ENCODE results near the gene CPSF4L.
"Not testable (repeated sequence)": the region's sequence is repeated elsewhere in the genome, so short reads cannot be mapped to it uniquely, and the experiment has no call there.

Gene CPSF4L, protein sequence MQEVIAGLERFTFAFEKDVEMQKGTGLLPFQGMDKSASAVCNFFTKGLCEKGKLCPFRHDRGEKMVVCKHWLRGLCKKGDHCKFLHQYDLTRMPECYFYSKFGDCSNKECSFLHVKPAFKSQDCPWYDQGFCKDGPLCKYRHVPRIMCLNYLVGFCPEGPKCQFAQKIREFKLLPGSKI

DNA sequence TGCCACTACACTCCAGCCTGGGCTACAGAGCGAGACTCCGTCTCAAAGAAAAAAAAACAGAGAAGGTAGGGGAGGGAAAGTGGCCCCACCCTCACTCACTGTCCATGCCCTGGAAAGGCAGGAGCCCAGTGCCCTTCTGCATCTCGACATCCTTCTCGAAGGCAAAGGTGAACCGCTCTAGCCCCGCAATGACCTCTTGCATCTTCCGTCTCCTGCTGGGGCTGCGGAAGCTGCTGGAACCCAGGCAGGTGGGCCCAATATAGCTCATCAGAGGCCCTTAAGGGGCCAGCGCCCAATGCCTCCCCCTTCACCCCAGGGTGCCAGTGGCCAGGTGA is at the start of gene CPSF4L:
Gene CPSF4L (minus strand): TSS at position 264 of the 335 bp plus-strand sequence. CDS start 62 bp downstream, at position 202.
- DNase-seq: no peak

DNA sequence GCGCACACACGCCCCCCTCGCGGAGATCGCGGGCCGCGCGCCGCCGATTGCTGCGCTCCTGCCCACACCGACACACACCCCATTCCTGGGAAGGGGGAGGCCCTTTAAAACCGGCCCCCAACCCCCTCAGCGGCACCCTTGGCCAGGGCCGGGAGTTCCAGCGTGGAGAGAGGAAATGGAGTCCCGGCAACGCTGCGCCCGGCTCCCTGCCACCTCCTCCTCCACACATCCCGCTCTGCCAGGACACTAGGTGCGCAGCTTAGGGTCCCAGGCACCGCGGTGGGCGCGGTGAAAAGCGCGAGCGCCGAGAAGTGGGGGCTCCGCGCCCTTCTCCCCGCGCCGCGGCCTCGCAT is 49.7 kb upstream of the CPSF4L start:
- no peak for DNase-seq

DNA sequence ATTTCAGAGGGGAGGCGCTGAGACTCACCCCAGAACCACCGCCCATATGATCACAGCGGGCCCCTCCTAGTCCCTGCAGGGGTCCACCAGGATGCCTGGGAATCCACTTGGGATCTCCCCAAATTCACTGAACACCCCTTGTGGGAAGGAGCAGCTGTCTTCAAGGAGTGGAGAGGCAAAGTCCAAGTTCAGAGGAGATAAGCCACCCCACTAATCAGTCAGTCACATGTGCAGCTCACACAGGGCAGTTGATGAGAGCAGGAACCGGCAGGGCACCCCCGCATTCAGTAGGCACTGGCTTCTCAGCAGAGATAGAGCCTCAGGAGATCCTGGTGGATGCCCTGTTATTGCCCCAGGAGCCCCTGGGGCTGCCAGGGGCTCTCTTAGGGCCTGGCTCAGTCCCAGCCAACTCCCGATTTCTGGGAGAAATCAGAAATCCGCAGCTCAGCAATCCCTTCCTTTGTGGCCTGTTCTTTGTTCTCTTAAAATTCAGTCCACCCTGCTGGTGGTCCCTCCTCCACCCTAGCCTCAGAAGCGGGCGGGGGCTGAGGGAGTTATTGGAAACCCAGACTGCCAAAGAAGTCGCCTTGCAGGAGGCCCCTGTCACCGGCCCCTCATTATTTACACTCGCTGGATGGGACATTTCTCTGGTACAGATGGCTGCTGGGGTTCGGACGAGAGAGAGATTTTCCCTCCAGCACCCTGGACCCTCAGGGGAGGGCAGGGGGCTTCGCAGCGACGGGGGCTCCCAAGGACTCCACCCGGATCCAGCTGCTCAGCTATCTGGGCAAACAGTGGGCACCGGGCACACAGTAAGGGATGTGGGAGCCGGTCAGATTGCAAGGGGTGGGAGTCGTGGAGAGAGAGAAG is 48.3 kb upstream of the CPSF4L start:
- no peak for DNase-seq

DNA sequence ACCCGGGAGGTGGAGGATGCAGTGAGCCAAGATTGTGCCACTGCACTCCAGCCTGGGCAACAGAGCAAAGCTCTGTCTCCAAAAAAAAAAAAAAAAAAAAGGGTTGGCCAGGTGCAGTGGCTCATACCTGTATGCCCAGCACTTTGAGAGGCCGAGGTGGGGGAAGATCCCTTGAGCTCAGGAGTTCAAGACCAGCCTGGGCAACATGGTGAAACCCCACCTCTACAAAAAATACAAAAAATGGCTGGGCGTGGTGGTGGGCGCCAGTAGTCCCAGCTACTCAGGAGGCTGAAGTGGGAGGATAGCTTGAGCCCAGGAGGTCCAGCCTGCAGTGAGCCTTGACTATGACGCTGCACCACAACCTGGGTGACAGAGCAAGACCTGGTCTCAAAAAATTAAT is 47.3 kb upstream of the CPSF4L start:
- DNase-seq: not testable (repeated sequence)

DNA sequence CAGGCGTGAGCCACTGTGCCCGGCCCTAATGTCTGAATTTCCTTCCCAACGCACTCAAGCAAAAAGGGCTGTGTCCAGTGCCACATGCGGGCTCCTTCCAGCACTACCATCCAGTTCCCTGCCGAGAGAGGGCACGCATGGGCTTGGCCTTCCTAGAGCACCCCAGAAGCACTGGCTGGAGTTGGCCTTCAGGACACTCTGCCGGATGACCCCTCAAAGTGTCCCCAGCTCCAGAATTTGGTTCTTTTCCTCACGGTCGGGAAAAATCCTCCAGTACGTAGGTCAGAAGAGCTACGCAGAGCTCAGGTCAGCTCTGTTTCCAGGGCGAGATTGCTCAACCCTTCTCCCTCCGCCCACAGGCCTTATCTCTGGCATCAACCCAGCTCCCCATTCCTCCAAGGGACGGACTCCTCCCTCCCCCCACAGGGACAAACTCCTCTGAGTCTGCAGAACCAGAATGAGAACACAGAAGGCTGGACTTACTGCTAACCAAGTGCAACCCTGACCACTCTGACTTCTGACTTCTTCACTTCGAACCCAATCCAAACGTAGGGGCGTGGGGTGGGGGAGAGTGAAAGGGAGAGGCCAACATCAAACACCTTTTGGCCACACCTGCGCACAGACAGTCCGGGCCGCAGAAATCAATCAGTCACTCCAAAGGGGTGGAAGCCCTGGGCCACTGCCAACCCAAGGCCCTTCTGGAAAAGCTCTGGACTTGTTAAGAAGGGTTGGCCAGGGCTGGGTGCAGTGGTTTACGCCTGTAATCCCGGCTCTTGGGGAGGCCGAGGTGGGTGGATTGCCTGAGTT is 46.5 kb upstream of the CPSF4L start:
- DNase-seq: no peak

DNA sequence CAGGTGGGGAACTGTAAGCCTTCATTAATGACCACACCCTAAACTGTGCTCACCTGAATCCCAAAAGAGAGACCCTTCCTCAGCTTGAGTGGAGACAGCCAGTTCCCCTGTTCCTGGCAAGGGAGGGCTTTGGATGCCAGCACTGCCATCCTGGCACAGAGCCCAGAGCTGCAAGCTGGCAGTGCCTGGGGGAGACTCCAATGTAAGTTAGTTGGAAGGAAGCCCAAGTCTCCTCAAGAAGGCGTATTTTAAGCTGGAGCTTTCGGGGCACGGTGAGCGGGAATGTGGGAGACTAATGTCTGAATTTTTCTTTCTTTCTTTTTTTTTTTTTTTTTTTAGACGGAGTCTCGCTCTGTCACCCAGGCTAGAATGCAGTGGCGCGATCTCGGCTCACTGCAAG is 45.5 kb upstream of the CPSF4L start:
- DNase-seq: no peak

DNA sequence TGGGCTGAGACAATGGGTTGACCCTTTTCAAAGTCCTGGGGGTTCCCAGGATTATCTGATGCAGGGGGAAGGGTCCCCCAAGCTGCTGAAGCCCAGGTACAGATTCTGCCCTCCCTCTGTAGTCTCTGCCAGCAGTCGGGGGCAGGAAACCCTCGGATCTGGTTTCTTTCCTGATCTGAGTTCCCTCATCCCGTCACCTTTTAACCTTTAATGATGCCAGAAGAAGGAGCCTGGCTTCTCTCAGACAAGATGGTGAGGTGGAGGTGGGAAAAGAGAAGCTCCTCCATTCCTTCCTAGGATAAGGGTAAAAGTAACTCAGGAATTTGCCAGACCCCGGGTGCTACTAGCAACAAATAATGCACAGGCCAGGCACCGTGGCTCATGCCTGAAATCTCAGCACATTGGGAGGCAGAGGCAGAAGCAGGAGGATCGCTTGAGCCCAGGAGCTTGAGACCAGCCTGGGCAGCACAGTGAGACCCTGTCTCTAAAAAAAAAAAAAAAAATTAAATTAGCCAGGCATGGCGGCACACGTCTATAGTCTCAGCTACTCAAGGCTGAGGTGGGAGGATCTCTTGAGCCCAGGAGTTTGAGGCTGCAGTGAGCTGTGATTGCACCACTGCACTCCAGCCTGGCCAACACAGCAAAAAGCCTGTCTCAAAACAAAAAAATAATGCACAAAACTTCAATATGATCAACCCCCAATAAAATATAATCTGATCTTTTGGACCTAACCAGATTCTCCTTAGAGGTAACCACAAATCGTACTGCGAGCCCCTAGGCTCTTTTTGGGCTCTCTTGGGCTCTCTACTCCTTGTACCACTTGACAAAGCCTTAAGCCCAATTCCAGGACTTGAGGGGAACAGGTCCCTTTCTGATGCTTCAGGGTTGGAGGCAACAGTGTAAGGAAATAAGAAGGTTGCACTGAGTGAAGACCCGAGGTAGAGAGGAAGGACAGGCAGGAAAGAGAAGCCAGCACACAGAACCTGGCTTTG is 44.5 kb upstream of the CPSF4L start:
- no peak for DNase-seq

DNA sequence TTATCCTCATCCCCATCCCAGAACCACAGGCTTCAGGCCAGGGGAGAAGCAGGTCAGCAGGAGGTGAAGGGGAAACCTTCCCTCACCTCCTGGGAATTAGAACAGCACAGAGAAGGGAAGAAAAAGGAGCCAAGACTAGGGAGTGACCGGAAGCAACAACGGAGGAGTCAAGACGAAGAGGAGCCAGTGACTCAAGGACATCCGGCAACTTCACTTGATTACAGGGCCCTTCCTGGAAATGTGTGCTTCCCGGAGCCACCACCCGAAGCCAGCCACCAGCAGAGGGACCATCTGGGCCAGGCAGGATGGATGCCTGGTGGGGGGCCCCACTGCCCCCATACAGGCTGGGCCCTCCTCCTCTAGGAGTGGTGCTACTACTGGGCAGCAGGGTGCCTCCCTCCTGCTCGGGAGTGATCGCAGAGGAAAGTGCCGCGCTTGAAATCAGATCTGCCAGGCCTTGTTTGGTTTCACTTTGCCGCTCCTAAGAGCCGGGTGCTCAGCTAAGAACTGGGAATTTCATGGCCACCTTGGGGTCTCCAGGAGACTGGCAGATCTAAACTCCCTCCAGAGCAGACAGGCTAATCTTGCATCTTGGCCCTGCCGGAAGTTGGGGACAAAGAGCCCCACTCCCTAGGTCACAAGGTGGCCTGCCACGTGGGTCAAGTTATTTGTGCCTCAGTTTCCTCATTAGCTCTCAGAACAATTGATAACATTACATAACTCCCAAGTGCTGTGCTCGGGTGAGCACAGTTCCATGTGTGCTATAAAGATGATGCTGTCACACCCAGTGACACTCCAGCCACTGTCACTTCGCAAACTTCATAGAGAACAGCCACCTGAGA is 43.5 kb upstream of the CPSF4L start:
- peak in 1 of 2 donors; percentile 15 for DNase-seq

DNA sequence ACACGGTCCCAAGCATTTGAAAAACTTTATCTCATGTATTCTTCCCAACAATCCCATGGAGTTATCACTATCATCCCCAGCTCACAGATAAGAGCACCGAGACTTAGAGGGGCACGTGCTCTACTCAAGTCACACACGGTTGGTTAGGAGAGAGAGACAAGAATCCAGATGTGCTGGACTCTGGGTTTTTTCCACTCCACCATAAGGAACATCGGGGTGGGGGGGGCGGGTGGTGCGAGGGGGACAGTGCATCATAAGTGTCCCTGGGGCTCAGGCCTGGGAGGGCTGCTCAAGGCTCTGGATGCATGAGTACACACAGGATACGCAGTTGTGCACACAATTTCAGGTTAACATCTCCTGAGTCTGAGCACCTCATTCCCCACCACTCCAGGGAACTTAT is 42.8 kb upstream of the CPSF4L start:
- DNase-seq: no peak

DNA sequence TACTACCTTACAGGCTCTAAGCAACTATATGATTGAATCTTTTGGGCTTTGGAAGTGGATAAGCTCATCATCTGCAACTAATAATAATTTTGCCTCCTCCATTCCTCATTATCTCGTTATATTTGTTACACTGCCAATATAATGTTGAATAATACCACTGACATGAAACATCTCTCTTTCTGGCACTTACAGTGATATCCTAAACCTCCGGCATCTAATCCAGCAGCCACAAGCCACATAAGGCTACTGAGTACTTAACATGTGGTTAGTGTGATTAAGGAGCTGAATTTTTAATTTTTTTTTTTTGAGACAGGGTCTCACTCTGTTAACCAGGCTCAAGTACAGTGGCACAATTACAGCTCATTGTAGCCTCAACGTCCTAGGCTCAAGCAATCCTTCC is 40.5 kb upstream of the CPSF4L start:
- no peak for DNase-seq

DNA sequence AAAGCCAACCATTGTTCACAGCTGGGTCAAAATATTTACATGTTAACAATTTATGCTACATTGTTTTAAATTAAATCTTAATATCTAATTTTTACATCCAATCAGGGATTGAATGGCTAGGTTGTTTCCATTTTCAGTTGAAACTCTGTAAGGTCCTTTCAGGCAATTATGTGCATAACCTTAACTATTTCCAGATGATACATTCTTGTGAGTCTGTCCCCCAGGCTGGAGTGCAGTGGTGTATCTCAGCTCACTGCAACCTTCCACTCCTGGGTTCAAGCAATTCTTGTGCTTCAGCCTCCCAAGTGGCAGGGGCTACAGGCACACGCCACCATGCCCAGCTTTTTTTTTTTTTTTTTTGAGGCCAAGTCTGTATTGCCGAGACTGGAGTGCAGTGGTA is 39.7 kb upstream of the CPSF4L start:
- DNase-seq: no peak

DNA sequence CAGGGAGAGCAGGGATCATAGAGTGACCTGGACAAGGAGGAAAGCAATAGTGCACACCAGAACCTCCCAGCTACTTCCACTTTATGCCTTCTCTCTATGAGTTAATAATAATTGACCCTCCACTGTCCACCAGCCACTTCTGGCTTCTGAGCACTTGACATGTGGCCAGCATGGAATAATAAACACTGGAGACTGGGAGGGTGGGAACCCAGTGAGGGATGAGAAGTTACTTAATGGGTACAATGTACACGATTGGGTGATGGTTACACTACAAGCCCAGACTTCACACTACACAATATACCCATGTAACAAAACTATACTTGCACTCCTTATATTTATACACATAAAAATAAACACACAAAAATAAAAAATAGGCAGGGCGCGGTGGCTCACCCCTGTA is 38.7 kb upstream of the CPSF4L start:
- DNase-seq: no peak

DNA sequence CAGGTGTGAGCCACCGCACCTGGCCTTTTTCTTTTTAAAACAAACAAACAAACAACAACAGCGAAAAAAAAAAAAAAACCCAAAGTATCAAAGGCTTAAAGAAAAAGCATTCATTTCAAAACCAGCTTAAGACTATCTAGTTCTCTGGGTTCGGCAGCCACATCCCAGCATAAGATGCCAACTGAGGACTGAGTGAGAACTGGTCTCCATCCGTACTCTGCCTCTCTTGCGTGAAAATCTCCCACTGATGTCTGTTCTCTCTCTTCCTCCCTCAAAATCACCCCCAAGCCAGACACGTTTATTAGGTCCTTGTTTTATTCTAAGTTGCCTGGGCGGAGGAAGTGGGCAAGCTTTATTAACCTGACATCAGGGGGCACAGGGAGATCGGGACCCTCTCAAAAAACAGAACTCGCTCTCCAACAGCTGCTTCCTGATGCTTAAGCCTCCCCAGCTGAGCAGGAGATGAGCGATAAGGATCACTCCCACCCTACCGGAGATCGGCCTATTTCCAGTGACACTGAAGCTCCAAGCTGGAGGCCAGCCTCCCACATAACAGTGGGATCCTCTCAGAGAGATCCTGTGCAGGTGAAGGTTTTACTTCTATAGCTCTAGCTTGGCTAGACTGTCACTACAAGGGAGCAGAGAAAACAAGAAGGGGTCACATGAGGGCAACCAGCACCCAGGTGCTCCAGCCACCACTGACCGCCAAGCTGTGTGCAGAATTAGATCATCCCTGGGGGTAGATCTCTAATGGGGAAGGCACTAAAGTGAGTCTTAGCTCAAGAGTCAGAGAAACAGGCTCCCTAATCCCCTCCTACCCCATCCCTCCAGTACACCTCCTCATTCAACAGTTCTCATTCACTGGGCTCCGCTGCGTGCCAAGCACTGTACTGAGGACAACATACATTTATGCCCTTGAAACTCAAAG is 36.5 kb upstream of the CPSF4L start:
- DNase-seq: no peak

DNA sequence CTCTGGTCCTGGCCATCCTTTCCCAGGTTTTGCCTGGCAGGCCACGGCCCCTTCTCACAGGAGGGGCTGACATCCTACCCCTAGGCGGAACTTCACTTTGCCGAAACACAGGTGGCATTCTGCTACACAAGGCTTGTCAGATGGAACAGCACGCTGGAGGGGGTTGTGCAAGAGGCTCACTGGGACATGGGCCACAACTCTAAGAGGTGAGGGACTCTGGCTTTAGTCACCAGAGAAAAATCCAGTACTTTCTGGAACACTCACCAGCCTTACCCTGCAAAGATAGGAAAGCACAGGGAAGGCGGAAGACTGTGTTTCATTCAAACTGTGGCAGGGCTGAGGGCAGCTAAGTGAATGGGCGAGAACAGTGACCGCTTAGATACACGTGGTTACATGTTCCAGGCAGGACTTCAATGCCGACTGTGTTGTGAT is 31.8 kb upstream of the CPSF4L start:
- DNase-seq: no peak

DNA sequence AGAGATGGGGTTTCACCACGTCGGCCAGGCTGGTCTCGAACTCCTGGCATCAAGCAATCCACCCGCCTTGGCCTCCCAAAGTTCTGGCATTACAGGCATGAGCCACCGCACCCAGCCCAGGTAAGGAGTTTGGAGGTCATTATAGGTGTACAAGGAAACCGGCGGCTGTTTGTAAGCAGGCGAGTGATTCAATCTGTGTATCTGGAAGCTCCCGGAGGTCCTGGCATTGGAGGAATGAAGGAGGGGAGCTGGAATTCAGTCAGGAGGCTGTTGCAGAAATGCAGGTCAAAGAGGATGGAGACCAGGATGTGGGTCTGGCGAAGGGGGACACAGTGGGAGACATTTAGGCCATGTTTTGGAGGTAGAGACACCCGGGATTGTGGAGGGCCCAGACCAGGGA is 31.4 kb upstream of the CPSF4L start:
- DNase-seq: no peak

DNA sequence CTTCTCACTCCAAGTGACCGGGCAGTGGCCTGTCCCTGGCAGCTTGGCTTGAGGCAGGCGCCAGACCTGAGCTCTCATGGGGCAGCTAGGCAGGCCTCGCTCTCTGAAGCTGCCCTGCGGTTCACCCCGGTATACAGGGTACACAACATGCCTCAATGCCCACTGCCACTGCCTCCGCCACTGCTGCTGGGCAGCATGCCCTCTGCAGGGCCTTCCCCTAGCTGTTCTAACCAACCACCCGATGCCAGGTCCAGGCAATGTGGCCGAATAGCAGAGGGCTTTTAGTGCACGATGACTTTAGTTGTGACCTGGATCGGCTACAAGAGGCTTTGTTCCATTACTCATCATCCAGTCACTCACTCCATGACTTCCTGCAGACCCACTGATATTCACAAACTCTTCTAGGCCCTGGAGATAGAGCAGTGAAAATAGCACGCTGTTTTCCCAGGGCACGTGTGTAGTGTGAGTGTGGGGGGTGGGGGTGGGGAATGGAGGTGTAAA is 30.4 kb upstream of the CPSF4L start:
- no peak for DNase-seq

DNA sequence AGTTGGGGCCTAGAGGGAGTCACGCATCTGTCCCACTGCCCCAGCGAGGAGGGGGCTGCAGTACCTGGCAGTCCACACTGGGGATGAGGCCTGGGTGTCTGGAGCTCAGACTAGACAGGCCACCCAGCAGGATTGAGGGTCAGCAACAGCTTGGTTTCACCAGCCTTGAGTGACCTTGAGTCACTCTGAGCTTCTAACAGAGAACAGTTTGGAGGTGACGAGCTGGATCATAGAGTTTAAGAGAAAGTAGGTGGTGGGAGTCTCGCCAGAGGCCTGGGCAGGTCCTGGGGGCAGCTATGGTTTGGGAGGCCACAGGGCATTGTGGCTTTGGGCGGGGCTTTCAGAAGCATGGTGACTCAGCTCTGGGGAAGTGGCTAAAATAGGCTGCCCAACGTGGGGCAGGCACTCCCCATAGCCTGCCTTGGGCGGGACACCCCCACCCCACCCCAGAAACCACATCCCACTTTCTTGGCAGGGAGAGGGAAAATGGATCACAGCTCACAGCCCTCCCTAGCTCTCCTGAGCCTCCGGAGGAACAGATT is 29.7 kb upstream of the CPSF4L start:
- DNase-seq: peak; percentile 10 to 70

DNA sequence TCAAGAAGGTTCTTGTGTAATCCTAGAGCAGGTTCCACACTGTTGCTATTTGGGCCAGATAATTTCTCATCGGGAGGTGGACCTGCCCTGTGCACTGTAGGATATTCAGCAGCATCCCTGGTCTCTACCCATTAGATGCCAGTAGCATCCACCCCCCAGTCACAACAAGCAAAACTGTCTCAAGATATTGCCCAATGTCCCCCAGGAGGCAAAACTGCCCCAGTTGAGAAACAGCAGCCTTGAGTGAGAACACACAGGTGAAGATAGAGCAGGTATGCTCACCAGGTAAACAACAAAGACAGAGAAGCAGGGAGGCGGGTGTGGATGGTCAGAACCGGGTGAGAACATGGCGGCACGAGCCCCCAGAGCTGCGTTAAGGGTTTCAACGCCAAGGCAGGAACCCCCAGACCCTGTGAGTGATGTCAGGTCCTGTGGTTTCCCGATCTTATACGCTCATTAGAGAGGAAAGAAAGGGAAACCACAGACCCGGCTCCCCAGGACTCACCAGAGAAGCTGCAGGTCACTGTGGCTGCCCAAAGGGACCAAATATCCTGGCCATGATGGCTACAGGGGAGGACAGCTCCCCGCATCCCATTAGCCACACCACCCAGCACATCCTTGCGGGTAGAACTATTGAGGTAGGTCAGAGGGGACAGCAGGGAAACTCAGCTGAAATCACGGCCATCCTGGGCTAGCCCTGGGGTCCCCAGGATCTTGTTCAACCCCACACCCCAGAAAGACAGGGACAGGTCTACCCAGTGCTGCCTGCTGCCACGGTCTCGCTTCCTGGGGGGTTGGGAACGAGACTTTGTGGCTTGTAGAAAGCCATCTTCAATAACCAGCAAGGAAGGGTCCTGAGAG is 28.9 kb upstream of the CPSF4L start:
- DNase-seq: no peak
